ENCODE results near the gene MB21D2. TPM values are rescaled to one million over a fixed set of nuclear protein-coding genes. Genes with fewer than 3 reads are reported as not detected.
A peak's percentile ranks its signal among the peaks of the same experiment; 100 is the strongest.
"Not testable (repeated sequence)": the region's sequence is repeated elsewhere in the genome, so short reads cannot be mapped to it uniquely, and the experiment has no call there.

Gene MB21D2
- total and polyA plus RNA-seq, 10 donors, result 0.59 to 3.5 (median 2.0) TPM

- TF ChIP-seq CTCF (IDR thresholded peaks at IDR 0.05 in 8 of 11, conservative IDR thresholded peaks at IDR 0.05 in 3 of 11), result no peak
- no peak for TF ChIP-seq POLR2A (IDR thresholded peaks at IDR 0.05)
- TF ChIP-seq POLR2AphosphoS5 (IDR thresholded peaks at IDR 0.05), result no peak
- no peak overlapping the region for H3K4me3 ChIP-seq
- intact Hi-C loops (cut with DNase I; ENCODE audit: low total_unique reads), result no loop called here
- H3K27me3 ChIP-seq (replicated peaks in 1 of 7), result peaks cover 0 to 7% (median 0%) of the 10 kb centered on the region in 7 donors
- DNase-seq, result no peak
- 81 to 100% (median 93%) methylated on average over 1 of the region's 1 CpG for WGBS, 5 donors
- peaks cover 0 to 8% (median 0%) of the 10 kb centered on the region in 8 donors for H3K9me3 ChIP-seq
- no peak overlapping the region for H3K27ac ChIP-seq
- H3K36me3 ChIP-seq, result no peaks in the 10 kb centered on the region
- H3K4me1 ChIP-seq, result peaks cover 0 to 24% (median 10%) of the 10 kb centered on the region in 6 donors
Observed at GRCh38 chr3:192855434-192855833, 62.2 kb downstream of the MB21D2 start.

- peak in 1 of 3 donors; percentile 38 for TF ChIP-seq POLR2AphosphoS5 (IDR thresholded peaks at IDR 0.05)
- TF ChIP-seq POLR2A (IDR thresholded peaks at IDR 0.05), result no peak
- Histone ChIP-seq H3K36me3 (no peaks in the 10 kb centered on the region), H3K4me1 (peaks cover 0 to 21% (median 10%) of the 10 kb centered on the region in 6 donors), H3K4me3 (no peak overlapping the region), H3K9me3 (peaks cover 0 to 8% (median 0%) of the 10 kb centered on the region in 8 donors), H3K27ac (no peak overlapping the region), H3K27me3 (replicated peaks in 1 of 7) (no peaks in the 10 kb centered on the region)
- intact Hi-C loops (cut with DNase I; ENCODE audit: low total_unique reads), result no loop called here
- WGBS, 5 donors, result 42 to 56% (median 49%) methylated on average over 5 of the region's 5 CpGs
- no peak for DNase-seq
Observed at GRCh38 chr3:192851821-192852372, 65.8 kb downstream of the MB21D2 start.

- H3K9me3 ChIP-seq, result peaks cover 0 to 8% (median 0%) of the 10 kb centered on the region in 8 donors
- no peaks in the 10 kb centered on the region for H3K36me3 ChIP-seq
- H3K27ac ChIP-seq, result no peak overlapping the region
- DNase-seq, result no peak
- H3K27me3 ChIP-seq (replicated peaks in 1 of 7), result no peaks in the 10 kb centered on the region
- intact Hi-C loops (cut with DNase I; ENCODE audit: low total_unique reads), result no loop called here
- WGBS, 5 donors, result 71 to 88% (median 85%) methylated on average over 14 of the region's 14 CpGs
- TF ChIP-seq POLR2A (IDR thresholded peaks at IDR 0.05) (no peak), CTCF (IDR thresholded peaks at IDR 0.05 in 8 of 11, conservative IDR thresholded peaks at IDR 0.05 in 3 of 11) (no peak), POLR2AphosphoS5 (IDR thresholded peaks at IDR 0.05) (no peak)
- H3K4me3 ChIP-seq, result no peak overlapping the region
- peaks cover 0 to 21% (median 10%) of the 10 kb centered on the region in 6 donors for H3K4me1 ChIP-seq
Observed at GRCh38 chr3:192850451-192850981, 67.1 kb downstream of the MB21D2 start.

- H3K9me3 ChIP-seq; H3K27me3 ChIP-seq (replicated peaks in 1 of 7); H3K27ac ChIP-seq; DNase-seq; H3K36me3 ChIP-seq; H3K4me3 ChIP-seq; intact Hi-C loops (cut with DNase I; ENCODE audit: low total_unique reads): not testable (repeated sequence)
- 86 to 98% (median 95%) methylated on average over 6 to 11 of the region's 11 CpGs for WGBS, 5 donors
- peaks cover 0 to 21% (median 10%) of the 10 kb centered on the region in 6 donors for H3K4me1 ChIP-seq
Observed at GRCh38 chr3:192849821-192850220, 67.8 kb downstream of the MB21D2 start.

GRCh38 chr3:192848371-192849233 is 69.1 kb downstream of the MB21D2 start:
- DNase-seq, result no peak
- TF ChIP-seq POLR2A (IDR thresholded peaks at IDR 0.05) (no peak), POLR2AphosphoS5 (IDR thresholded peaks at IDR 0.05) (no peak), CTCF (IDR thresholded peaks at IDR 0.05 in 8 of 11, conservative IDR thresholded peaks at IDR 0.05 in 3 of 11) (no peak)
- no peaks in the 10 kb centered on the region for H3K9me3 ChIP-seq
- no peaks in the 10 kb centered on the region for H3K27me3 ChIP-seq (replicated peaks in 1 of 7)
- H3K4me1 ChIP-seq, result peaks cover 0 to 21% (median 10%) of the 10 kb centered on the region in 6 donors
- WGBS, 5 donors, result 74 to 89% (median 80%) methylated on average over 11 of the region's 11 CpGs
- H3K27ac ChIP-seq, result no peak overlapping the region
- no peak overlapping the region for H3K4me3 ChIP-seq
- H3K36me3 ChIP-seq, result no peaks in the 10 kb centered on the region
- intact Hi-C loops (cut with DNase I; ENCODE audit: low total_unique reads), result no loop called here
